ENCODE data around the gene POLR2A.
A peak's percentile ranks its signal among the peaks of the same experiment; 100 is the strongest.
"Not testable (repeated sequence)": the region's sequence is repeated elsewhere in the genome, so short reads cannot be mapped to it uniquely, and the experiment has no call there.

The POLR2A gene

GRCh38 chr17:7478276-7479212, 5.6 kb upstream of the POLR2A start:
- DNase-seq (ENCODE audit: low spot score): peak; percentile 43
- no peak for FAIRE-seq

- peak; percentile 54 for DNase-seq (ENCODE audit: low spot score)
- no peak for FAIRE-seq
Observed at GRCh38 chr17:7479213-7480088, 4.7 kb upstream of the POLR2A start, which contains the start of gene ZBTB4. TSS of gene ZBTB4 (minus strand) at chr17:7479631. CDS start at chr17:7466801, 12,830 bp downstream.

GRCh38 chr17:7480089-7480384, 4.1 kb upstream of the POLR2A start:
- DNase-seq (ENCODE audit: low spot score) (no peak), FAIRE-seq (no peak)

- not testable (repeated sequence) for DNase-seq (ENCODE audit: low spot score); FAIRE-seq
Observed at GRCh38 chr17:7481275-7481674, 2.9 kb upstream of the POLR2A start, which contains the start of gene SLC35G6. TSS of gene SLC35G6 (plus strand) at chr17:7481446. CDS start at chr17:7481517, 71 bp downstream.

- not testable (repeated sequence) for FAIRE-seq; DNase-seq (ENCODE audit: low spot score)
Observed at GRCh38 chr17:7481842-7482741, 2.1 kb upstream of the POLR2A start.

- DNase-seq (ENCODE audit: low spot score); FAIRE-seq: not testable (repeated sequence)
Observed at GRCh38 chr17:7482742-7483088, 1.5 kb upstream of the POLR2A start.

- DNase-seq (ENCODE audit: low spot score) (peak; percentile 83), FAIRE-seq (no peak)
Observed at GRCh38 chr17:7483255-7484066, 705 bp upstream of the POLR2A start.

GRCh38 chr17:7484919-7485377, 782 bp downstream of the POLR2A start:
- DNase-seq (ENCODE audit: low spot score) (no peak), FAIRE-seq (no peak)

- DNase-seq (ENCODE audit: low spot score) (no peak), FAIRE-seq (no peak)
Observed at GRCh38 chr17:7486181-7486580, 2.0 kb downstream of the POLR2A start.

GRCh38 chr17:7490144-7490543, 6.0 kb downstream of the POLR2A start:
- FAIRE-seq (no peak), DNase-seq (ENCODE audit: low spot score) (no peak)

GRCh38 chr17:7491583-7491982, 7.4 kb downstream of the POLR2A start:
- no peak for FAIRE-seq

GRCh38 chr17:7493941-7494340, 9.8 kb downstream of the POLR2A start:
- no peak for FAIRE-seq
- no peak for DNase-seq (ENCODE audit: low spot score)

More at GRCh38 chr17:7491583-7491982, 7.4 kb downstream of the POLR2A start:
- no peak for DNase-seq (ENCODE audit: low spot score)

GRCh38 chr17:7495906-7496434, 11.8 kb downstream of the POLR2A start:
- DNase-seq (ENCODE audit: low spot score) (no peak), FAIRE-seq (no peak)

GRCh38 chr17:7496470-7497183, 12.5 kb downstream of the POLR2A start:
- FAIRE-seq: no peak
- no peak for DNase-seq (ENCODE audit: low spot score)

- DNase-seq (ENCODE audit: low spot score) (no peak), FAIRE-seq (no peak)
Observed at GRCh38 chr17:7497228-7497627, 13.1 kb downstream of the POLR2A start.

- DNase-seq (ENCODE audit: low spot score) (no peak), FAIRE-seq (no peak)
Observed at GRCh38 chr17:7497636-7498035, 13.5 kb downstream of the POLR2A start.

- FAIRE-seq (no peak), DNase-seq (ENCODE audit: low spot score) (no peak)
Observed at GRCh38 chr17:7499161-7499560, 15.0 kb downstream of the POLR2A start.

- FAIRE-seq: no peak
- DNase-seq (ENCODE audit: low spot score): no peak
Observed at GRCh38 chr17:7501729-7502128, 17.6 kb downstream of the POLR2A start.

GRCh38 chr17:7502171-7502847, 18.1 kb downstream of the POLR2A start:
- DNase-seq (ENCODE audit: low spot score) (no peak), FAIRE-seq (no peak)
